ENCODE data around the gene SCGB1C2.

DNA sequence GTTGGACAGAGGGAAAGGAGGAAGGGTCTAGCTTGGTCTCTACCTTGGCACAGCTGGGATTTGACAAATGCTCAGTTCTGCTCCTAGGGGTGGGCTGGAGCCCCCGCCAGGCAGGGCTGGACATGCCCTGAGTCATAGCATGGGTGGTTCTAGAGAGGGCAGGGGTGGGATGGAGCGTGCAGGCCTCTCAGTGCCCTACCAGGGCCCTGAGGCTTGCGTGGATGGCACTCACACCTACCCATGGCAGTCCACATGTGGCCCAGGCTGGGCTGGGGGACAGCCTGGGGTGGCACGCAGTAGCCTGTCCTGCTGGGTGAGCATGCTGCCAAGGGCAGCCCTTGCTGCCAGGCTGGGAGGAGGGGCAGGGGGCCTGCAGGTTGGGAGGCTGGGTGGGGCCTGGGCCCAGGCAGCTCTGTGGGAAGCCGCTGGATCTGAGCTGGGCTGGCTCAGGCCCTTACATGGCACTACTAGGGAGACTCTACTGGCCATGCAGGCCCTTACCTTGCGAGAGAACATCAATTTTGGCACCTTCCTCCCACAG is 32.8 kb downstream of the SCGB1C2 start:
- TF ChIP-seq EZH2 (IDR thresholded peaks at IDR 0.05; ENCODE audit: insufficient read depth, poor library complexity, severe bottlenecking) (no peak), EZH2phosphoT487 (IDR thresholded peaks at IDR 0.05; ENCODE audit: insufficient read depth, low read depth) (no peak)

All from GM23248 (cell line).